Measurements from ENCODE around the gene BICRA. TPM values are rescaled to one million over a fixed set of nuclear protein-coding genes. Genes with fewer than 3 reads are reported as not detected.

The BICRA gene
- total and polyA plus RNA-seq, 2 donors = 5.9 to 10.9 TPM

DNA sequence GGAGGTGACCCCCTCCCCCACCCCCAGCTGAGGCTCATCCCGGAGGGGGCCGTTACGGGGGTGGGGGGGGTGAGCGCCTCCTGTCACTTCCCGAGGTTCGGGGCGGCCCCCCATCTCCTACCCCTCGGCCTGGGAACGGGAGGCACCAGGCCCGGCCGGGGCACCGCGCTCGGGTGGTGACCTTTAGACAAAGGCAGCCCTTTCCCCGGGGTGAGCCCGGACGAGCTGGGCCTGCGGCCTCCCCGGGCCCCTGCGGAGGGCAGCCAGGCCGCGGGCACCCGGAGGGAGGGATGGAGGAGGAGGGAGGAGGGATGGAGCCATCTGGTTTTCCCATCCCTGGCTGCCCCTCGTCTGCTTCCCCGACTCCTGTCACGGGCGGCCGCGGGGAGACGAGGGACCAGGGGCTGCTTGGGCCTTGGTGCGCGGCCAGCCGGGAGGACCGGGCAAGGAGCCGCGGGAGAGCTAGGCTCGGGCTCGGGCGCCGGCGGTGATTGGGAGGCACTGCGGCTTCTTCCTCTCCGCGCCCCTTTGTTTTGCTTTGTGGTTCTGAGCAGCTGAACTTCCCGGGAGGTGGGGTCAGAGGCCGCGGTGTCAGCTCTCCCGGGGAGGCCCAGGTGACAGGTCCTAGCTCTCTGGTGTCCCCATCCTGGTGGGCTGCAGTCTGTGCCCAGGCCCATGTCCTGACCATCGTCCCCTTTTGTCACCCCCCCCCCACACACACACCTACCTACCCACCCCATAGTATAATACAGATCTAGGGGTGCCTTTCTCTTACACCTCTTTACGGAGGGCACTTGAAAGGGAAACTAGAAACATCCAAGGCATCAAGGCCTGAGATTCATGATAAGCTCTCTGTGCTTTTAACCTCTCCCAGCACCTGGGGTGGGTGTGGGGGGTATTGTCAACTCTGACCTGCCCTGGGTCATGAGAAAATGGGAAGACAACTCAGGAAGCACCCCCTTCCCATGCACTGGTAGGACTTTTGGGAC, 1.3 kb downstream of the BICRA start:
- no peaks in the 10 kb centered on the region for H3K36me3 ChIP-seq (ENCODE audit: insufficient read depth)
- H3K4me3 ChIP-seq (ENCODE audit: low read depth, low read length) = peak overlapping the region; percentile 98
- peak overlapping the region; percentile 82 for H3K27ac ChIP-seq (ENCODE audit: low read depth)
- no peak for DNase-seq (ENCODE audit: extremely low spot score)
- H3K4me1 ChIP-seq (ENCODE audit: insufficient read depth) = peaks cover 2% of the 10 kb centered on the region
- WGBS = under 1% methylated on average over 50 of the region's 50 CpGs

DNA sequence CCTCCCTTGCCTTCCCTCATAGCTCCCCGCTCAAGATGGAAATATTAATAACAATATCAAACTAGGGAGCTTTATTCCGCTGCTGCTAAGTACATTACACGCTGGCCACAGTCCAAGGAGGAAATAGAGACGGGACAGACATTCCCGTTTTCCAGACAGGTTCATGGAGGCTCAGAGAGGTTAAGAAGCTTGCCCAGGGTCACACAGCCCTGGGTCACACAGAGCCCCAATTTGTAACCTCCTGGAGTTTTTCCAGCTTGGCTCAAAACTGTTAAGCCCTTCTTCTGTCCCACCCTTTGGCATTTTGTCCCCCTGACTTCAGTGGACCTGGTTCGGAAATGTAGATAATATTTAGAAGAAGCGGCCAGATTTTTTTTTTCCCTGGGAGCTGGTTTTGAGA, 2.0 kb downstream of the BICRA start:
- Histone ChIP-seq H3K4me3 (ENCODE audit: low read depth, low read length) (peak overlapping the region; percentile 98), H3K27ac (ENCODE audit: low read depth) (no peak overlapping the region), H3K36me3 (ENCODE audit: insufficient read depth) (no peaks in the 10 kb centered on the region), H3K4me1 (ENCODE audit: insufficient read depth) (peaks cover 2% of the 10 kb centered on the region)
- 46% methylated on average over 7 of the region's 7 CpGs for WGBS
- DNase-seq (ENCODE audit: extremely low spot score) = no peak

DNA sequence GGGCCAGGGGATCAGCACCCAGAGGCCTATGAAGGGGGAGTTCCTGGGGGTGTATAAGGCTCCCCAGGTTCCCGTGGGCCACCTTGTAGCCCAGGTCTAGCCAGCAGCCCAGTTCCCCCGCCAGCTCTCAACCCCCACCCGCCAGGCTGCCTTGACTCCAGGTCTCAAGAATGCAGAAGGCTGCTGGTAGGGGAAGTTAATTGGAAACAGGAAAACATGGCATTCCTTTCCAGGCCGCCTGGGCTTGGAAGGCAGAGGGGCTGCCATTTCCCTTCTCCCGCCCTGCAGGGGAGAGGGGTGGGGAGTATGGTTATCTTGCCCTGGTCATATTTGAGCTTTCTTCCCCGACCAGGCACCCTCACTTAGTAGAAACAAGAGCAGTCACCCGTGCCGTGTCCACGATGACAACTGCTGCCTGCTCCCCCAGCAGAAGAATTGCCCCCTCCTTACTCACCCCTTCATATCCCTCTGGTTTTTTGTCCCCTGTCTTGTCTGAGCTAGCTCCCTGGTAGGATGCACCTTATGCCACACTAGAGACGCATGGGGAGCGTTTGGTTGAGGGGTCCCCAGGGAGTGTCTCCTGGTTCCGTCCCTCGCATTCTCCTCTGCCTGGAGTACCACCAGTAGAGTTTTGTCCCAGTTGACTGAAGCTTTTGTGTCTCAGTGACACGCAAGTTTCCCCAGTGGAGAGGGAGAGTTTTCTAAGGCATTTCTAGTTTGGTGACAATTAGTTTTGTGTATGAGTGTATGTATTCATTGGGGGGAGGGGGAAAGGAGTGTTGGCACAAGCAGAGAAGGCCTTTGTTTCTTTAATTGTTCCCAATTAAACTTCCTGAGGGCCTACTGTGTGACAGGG, 4.5 kb downstream of the BICRA start:
- 48% methylated on average over 14 of the region's 14 CpGs for WGBS
- Histone ChIP-seq H3K4me1 (ENCODE audit: insufficient read depth) (peaks cover 2% of the 10 kb centered on the region), H3K27ac (ENCODE audit: low read depth) (no peak overlapping the region), H3K36me3 (ENCODE audit: insufficient read depth) (no peaks in the 10 kb centered on the region), H3K4me3 (ENCODE audit: low read depth, low read length) (no peak overlapping the region)
- no peak for DNase-seq (ENCODE audit: extremely low spot score)

DNA sequence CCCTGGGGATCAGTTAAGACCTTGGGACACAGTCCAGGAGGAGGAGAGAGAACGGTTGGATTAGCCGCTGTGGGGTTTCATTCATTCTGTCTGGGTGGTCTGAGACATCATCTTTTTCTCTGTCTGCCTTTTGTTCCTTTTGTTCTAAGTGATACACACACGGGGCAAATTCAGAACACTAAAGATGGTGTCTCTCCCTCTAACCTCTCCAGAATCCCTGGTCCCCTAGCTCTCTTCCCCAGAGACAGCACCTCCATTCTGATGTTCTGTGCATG, 5.0 kb downstream of the BICRA start:
- DNase-seq (ENCODE audit: extremely low spot score) = no peak
- Histone ChIP-seq H3K27ac (ENCODE audit: low read depth) (no peak overlapping the region), H3K36me3 (ENCODE audit: insufficient read depth) (no peaks in the 10 kb centered on the region), H3K4me1 (ENCODE audit: insufficient read depth) (peaks cover 2% of the 10 kb centered on the region), H3K4me3 (ENCODE audit: low read depth, low read length) (no peak overlapping the region)
- 37% methylated on average over 3 of the region's 3 CpGs for WGBS

DNA sequence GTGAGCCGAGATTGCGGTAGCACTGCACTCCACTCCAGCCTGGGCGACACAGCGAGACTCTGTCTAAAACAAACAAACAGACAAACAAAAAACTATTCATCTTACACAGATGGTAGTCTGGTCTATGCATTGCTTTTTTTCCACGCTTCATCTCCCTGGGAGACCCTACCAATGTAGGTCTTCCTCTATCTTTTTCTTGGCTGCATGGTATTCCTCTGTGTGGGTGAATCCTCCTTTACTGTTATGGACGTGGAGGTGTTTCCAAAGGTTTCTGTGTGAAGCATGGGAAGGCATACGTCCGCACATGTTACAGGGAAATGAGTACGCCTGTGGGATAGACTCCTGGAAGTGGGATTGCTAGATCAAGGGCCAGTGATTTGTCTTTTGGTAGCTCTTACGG, 5.6 kb downstream of the BICRA start:
- no peak overlapping the region for H3K4me3 ChIP-seq (ENCODE audit: low read depth, low read length)
- no peak for DNase-seq (ENCODE audit: extremely low spot score)
- no peak overlapping the region for H3K27ac ChIP-seq (ENCODE audit: low read depth)
- H3K4me1 ChIP-seq (ENCODE audit: insufficient read depth) = peaks cover 2% of the 10 kb centered on the region
- no peaks in the 10 kb centered on the region for H3K36me3 ChIP-seq (ENCODE audit: insufficient read depth)
- 96% methylated on average over 10 of the region's 10 CpGs for WGBS

DNA sequence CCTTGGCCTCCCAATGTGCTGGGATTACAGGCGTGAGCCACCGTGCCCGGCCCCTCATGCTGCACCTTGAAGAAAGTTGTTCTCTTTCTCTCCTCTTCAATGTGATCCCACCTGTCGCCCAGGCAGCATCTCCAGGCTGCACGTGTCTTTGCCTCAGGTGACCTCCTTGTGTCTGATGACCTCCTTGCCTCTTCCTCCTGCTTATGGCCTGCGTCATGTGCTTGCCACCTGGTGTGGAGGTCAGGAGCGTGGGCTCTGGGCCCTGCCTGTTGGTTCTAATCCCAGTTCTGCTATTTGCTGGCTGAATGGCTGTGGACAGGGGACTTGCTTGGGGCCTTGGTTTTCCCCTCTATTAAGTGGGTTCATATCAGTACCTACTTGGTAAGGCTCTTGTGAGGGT, 6.3 kb downstream of the BICRA start:
- WGBS = 82% methylated on average over 7 of the region's 7 CpGs
- Histone ChIP-seq H3K4me3 (ENCODE audit: low read depth, low read length) (no peak overlapping the region), H3K27ac (ENCODE audit: low read depth) (no peak overlapping the region), H3K4me1 (ENCODE audit: insufficient read depth) (peaks cover 2% of the 10 kb centered on the region), H3K36me3 (ENCODE audit: insufficient read depth) (no peaks in the 10 kb centered on the region)
- no peak for DNase-seq (ENCODE audit: extremely low spot score)

DNA sequence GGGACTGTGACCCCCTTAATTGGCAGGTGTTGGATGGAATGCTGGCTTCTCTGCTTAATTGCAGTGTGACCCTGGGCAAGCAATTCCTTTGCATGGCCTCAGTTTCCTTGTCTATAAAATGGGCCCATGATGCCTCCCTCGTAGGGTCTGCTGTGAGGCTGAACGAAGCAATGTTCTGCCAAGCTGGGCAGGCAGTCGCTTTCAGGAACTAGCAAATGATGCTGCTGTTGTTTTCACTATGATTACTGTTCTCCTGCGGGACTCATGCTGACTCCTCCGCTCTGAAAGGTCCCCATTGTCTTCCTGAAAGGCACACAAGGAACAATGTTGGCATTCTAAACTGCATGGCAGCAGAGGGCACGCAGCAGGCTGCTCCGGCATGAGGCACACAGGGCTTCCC, 6.8 kb downstream of the BICRA start:
- Histone ChIP-seq H3K27ac (ENCODE audit: low read depth) (no peak overlapping the region), H3K4me1 (ENCODE audit: insufficient read depth) (no peaks in the 10 kb centered on the region), H3K4me3 (ENCODE audit: low read depth, low read length) (no peak overlapping the region), H3K36me3 (ENCODE audit: insufficient read depth) (no peaks in the 10 kb centered on the region)
- WGBS = 85% methylated on average over 7 of the region's 7 CpGs
- DNase-seq (ENCODE audit: extremely low spot score) = no peak

DNA sequence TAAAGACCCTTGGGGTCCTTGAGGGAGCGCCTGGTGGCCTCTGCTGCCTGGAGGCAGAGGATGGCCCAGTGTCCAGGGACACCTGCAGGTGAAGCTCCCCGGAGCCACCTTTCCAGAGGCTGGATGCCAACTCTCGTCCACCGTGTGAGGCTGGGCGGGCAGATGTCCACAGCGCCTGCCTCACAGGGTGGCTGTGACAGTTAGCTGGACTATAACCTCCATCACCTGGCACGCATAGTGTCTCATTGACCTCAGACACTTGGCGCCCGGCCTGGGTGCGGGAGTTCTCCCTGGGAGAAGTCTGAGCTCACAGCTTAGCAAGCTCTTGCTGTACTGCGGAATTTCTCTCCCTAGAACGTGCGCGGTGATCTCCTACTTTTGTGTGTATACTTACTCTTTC, 9.8 kb downstream of the BICRA start:
- H3K4me1 ChIP-seq (ENCODE audit: insufficient read depth) = no peaks in the 10 kb centered on the region
- H3K4me3 ChIP-seq (ENCODE audit: low read depth, low read length) = no peak overlapping the region
- no peak overlapping the region for H3K27ac ChIP-seq (ENCODE audit: low read depth)
- WGBS = 59% methylated on average over 14 of the region's 14 CpGs
- no peaks in the 10 kb centered on the region for H3K36me3 ChIP-seq (ENCODE audit: insufficient read depth)
- DNase-seq (ENCODE audit: extremely low spot score) = no peak

DNA sequence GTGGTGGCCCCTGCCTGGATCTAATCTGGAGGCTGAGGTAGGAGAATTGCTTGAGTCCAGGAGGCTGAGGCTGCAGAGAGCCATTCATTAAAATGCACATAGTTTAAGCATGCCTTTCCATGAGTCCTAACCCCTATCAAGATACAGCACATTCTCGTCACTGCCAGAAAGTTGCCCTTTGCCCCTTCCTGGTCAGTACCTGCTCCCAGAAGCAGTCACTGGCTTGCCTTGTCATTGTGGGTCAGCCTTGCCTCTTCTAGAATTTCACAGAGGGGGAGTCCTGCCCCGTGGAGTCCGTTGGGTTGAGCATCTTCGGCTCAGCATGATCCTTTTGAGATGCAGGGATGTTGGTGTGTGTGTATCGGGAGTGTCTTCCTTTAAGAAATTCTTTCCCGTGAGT, 10.8 kb downstream of the BICRA start:
- Histone ChIP-seq H3K36me3 (ENCODE audit: insufficient read depth) (no peaks in the 10 kb centered on the region), H3K4me1 (ENCODE audit: insufficient read depth) (peaks cover 1% of the 10 kb centered on the region), H3K27ac (ENCODE audit: low read depth) (no peak overlapping the region), H3K4me3 (ENCODE audit: low read depth, low read length) (no peak overlapping the region)
- 70% methylated on average over 6 of the region's 6 CpGs for WGBS
- no peak for DNase-seq (ENCODE audit: extremely low spot score)

DNA sequence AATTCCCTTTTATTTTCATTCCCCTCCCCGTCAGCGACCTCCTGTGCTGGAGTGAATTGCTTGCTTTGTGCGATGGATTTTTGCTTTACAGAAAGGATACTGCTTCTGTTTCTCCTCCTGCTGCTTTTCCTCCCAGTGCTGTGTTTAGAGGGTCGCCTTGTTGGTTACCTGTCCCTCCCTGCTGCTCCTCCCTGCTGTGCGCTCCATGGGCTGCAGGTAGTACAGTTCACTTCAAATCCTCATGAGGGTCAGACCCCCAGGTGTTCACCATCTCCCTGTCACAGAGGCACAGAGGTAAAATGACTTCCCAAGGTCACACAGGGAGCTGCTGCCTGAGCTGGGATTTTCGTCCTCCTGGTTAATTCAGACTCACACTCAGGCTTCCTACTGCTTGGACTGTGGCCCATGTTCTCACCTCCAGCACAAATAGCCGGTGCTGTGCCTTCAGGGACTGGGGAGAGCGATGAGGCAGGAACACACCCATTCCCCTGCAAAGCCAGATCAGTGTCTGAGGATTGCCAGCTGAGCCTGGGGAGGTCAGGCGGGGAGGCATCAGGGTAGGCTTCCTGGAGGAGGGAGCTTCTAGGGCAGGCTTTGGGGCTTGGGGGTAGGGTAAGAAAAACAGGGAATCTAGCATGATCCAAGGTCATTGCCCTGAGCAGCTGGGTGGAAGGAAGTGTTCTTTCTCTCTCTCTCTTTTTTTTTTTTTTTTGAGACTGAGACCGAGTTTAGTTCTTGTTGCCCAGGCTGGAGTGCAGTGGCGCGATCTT, 14.4 kb downstream of the BICRA start:
- no peak for DNase-seq (ENCODE audit: extremely low spot score)
- H3K4me3 ChIP-seq (ENCODE audit: low read depth, low read length) = no peak overlapping the region
- H3K36me3 ChIP-seq (ENCODE audit: insufficient read depth) = no peaks in the 10 kb centered on the region
- WGBS = 85% methylated on average over 12 of the region's 12 CpGs
- no peak overlapping the region for H3K27ac ChIP-seq (ENCODE audit: low read depth)
- H3K4me1 ChIP-seq (ENCODE audit: insufficient read depth) = peaks cover 1% of the 10 kb centered on the region

DNA sequence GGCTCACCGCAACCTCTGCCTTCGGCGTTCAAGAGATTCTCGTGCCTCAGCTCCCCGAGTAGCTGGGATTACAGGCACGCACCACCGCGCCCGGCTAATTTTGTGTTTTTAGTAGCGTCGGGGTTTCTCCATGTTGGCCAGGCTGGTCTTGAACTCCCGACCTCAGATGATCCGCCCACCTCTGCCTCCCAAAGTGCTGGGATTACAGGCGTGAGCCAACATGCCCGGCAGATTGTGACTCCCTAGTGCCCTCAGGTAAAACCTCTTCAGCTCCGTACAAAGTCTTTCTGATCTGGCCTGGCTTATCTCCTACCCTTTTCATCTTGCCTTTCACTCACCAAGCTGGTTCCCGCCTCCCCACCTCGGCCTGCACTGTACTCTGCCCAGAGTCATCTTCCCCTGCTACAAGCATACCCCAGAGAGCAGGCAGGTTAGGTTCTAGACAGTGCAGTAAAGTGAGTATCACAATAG, 15.0 kb downstream of the BICRA start:
- no peak overlapping the region for H3K27ac ChIP-seq (ENCODE audit: low read depth)
- peaks cover 1% of the 10 kb centered on the region for H3K4me1 ChIP-seq (ENCODE audit: insufficient read depth)
- 74% methylated on average over 18 of the region's 18 CpGs for WGBS
- DNase-seq (ENCODE audit: extremely low spot score) = no peak
- H3K36me3 ChIP-seq (ENCODE audit: insufficient read depth) = no peaks in the 10 kb centered on the region
- no peak overlapping the region for H3K4me3 ChIP-seq (ENCODE audit: low read depth, low read length)

DNA sequence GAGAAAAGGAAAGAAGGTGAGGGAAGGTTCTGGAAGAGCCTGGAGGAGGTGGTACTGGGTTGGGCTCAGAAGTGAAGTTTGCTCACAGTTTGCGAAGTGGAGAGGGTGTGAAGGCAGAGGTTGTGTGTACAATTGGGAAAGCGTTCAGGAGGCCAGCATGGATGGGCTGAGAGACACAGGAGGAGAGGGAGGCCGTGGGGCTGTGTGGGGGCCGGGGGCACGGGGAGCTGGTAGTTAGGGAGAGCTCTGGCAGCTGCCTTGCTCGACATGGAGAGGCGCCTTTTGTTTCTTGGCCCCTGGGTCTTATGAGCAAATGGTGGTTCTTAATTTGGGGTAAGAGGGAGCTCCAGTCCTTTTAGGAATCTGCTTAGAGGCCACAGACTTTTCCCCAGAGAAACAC, 16.7 kb downstream of the BICRA start:
- WGBS = 65% methylated on average over 7 of the region's 7 CpGs
- no peak overlapping the region for H3K27ac ChIP-seq (ENCODE audit: low read depth)
- H3K4me1 ChIP-seq (ENCODE audit: insufficient read depth) = peaks cover 1% of the 10 kb centered on the region
- H3K4me3 ChIP-seq (ENCODE audit: low read depth, low read length) = no peak overlapping the region
- no peak for DNase-seq (ENCODE audit: extremely low spot score)
- H3K36me3 ChIP-seq (ENCODE audit: insufficient read depth) = no peaks in the 10 kb centered on the region

DNA sequence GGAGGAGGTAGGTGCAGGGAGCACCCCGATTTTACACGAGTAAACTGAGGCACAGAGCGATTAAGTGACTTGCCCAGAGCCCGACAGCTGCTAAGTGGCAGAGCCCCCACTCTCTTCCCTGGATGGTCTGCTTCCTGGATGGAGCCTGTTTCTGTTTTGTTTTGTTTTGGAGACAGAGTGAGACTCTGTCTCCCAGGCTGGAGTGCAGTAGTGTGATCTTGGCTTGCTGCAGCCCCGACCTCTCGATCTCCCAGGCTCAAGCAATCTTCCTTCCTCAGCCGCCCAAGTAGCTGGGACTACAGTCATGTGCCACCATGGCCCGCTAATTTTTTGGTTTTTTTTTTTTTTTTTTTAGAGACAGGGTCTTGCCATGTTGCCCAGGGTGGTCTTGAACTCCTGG, 17.3 kb downstream of the BICRA start:
- 46% methylated on average over 8 of the region's 8 CpGs for WGBS
- peaks cover 1% of the 10 kb centered on the region for H3K4me1 ChIP-seq (ENCODE audit: insufficient read depth)
- H3K27ac ChIP-seq (ENCODE audit: low read depth) = no peak overlapping the region
- no peak for DNase-seq (ENCODE audit: extremely low spot score)
- no peak overlapping the region for H3K4me3 ChIP-seq (ENCODE audit: low read depth, low read length)
- no peaks in the 10 kb centered on the region for H3K36me3 ChIP-seq (ENCODE audit: insufficient read depth)
